ENCODE measurements around the gene CYTH3.

GRCh38 chr7:6158424-6159096, 113.9 kb downstream of the CYTH3 start:
- TF ChIP-seq CTCF (IDR thresholded peaks at IDR 0.05) (no peak), POLR2A (IDR thresholded peaks at IDR 0.05) (no peak)
